Peyer's patch (tissue), 4 donors: ENCODE results near the gene PGAP6. TPM values are rescaled to one million over a fixed set of nuclear protein-coding genes. Genes with fewer than 3 reads are reported as not detected.

ENCODE experiments used
- DNase-seq, 3 donors: peaks; one replicate each; pipeline ENCODE4 v3.0.0-alpha.2; 2017 to 2019
- H3K27ac ChIP-seq, 4 donors: fragments of 200-600 bp; sonication (generic); one replicate each; pipeline ENCODE4 v1.5.1; 2016 to 2019
- H3K27me3 ChIP-seq, 2 donors: fragments of 200-600 bp; sonication (generic); one replicate each; pipeline ENCODE4 v1.5.1; 2019
- H3K36me3 ChIP-seq, 3 donors: fragments of 200-600 bp; sonication (generic); one replicate each; pipeline ENCODE4 v1.5.1; 2016 to 2019
- H3K4me1 ChIP-seq, 4 donors: fragments of 200-600 bp; sonication (generic); one replicate each; pipeline ENCODE4 v1.5.1; 2016 to 2019
- H3K4me3 ChIP-seq, 4 donors: fragments of 200-600 bp; sonication (generic); 1 replicate in 3 of 4; 2 replicates in 1 of 4; pipeline ENCODE4 v1.5.1; 2016 to 2019; ENCODE audit warnings: mild to moderate bottlenecking in 1 of 4
- H3K9me3 ChIP-seq, 4 donors: fragments of 200-600 bp; sonication (generic); one replicate each; pipeline ENCODE4 v1.5.1; 2016 to 2019; ENCODE audit warnings: mild to moderate bottlenecking in 1 of 4
- POLR2A ChIP-seq, 2 donors: fragments of 450-650 bp; IDR thresholded peaks; one replicate each; pipeline ENCODE4 v1.5.1; 2017; ENCODE audit warnings: antibody characterized with exemption in 2 of 2, mild to moderate bottlenecking in 2 of 2, moderate library complexity in 2 of 2
- total RNA-seq, 4 donors: library from RNA; depleted of rRNA; stranded (reverse); fragments of >200 nt; gene quantifications; one replicate each; pipeline ENCODE4 v1.1.0, GENCODE V29; 2016
- TF ChIP-seq, protein P1 (sequence below), 6 experiments: fragments of 450-650 bp in 4 of 6; fragments of 200-600 bp in 2 of 6; sonication (generic) in 1 of 6; IDR thresholded peaks; one replicate each; pipeline ENCODE4 v1.5.1; 2017 to 2019; ENCODE audit warnings: antibody characterized with exemption in 6 of 6, mild to moderate bottlenecking in 3 of 6, moderate library complexity in 1 of 6

The PGAP6 gene
- total RNA-seq, 4 donors from 2014 or later = 130 to 211 (median 166) TPM

DNA sequence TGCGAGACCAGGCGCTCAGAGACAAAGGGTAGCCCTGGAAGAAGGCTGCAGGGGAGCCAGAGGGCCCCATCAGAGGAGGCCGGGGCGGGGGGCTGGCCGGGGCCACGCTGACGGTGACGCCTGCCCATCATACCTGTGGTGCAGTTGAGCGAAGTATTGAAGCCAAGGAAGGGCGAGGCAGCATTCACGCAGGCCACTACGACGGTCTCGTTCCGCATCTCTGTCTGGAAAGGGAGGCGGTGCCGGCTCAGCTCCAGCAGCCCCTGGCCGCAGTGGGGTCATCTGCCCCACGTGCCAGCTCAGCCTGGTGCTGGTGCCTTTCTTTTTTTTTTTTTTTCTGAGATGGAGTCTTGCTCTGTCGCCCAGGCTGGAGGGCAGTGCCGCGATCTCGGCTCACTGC lies 6.6 kb downstream of the PGAP6 start:
- Histone ChIP-seq H3K9me3 (no peaks in the 10 kb centered on the region), H3K27me3 (no peaks in the 10 kb centered on the region), H3K27ac (no peak overlapping the region), H3K4me1 (peaks cover 0 to 25% (median 10%) of the 10 kb centered on the region in 4 donors), H3K36me3 (peaks cover 0 to 59% (median 0%) of the 10 kb centered on the region in 3 donors), H3K4me3 (no peak overlapping the region)
- TF ChIP-seq, protein P1, sequence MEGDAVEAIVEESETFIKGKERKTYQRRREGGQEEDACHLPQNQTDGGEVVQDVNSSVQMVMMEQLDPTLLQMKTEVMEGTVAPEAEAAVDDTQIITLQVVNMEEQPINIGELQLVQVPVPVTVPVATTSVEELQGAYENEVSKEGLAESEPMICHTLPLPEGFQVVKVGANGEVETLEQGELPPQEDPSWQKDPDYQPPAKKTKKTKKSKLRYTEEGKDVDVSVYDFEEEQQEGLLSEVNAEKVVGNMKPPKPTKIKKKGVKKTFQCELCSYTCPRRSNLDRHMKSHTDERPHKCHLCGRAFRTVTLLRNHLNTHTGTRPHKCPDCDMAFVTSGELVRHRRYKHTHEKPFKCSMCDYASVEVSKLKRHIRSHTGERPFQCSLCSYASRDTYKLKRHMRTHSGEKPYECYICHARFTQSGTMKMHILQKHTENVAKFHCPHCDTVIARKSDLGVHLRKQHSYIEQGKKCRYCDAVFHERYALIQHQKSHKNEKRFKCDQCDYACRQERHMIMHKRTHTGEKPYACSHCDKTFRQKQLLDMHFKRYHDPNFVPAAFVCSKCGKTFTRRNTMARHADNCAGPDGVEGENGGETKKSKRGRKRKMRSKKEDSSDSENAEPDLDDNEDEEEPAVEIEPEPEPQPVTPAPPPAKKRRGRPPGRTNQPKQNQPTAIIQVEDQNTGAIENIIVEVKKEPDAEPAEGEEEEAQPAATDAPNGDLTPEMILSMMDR (IDR thresholded peaks at IDR 0.05) = no peak
- no peak for TF ChIP-seq POLR2A (IDR thresholded peaks at IDR 0.05)
- no peak for DNase-seq

DNA sequence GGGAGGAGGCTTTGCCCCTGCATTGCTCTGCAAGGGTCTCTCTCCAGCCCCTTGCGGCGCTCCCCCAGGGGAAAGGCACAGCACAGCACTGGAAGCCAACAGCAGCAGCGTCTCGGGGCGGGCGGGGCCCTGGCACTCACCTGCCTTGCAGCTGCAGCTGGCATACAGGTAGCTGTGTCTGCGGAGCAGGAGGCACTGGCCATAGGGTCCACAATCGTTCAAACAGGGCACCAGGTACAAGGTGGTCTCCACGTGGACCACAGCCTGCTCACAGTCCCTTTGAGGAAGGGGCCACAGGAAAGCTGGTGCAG lies 7.2 kb downstream of the PGAP6 start:
- no peak overlapping the region for H3K4me3 ChIP-seq
- no peaks in the 10 kb centered on the region for H3K9me3 ChIP-seq
- H3K27me3 ChIP-seq = no peaks in the 10 kb centered on the region
- no peak for TF ChIP-seq POLR2A (IDR thresholded peaks at IDR 0.05)
- TF ChIP-seq, protein P1 (IDR thresholded peaks at IDR 0.05) = no peak
- H3K4me1 ChIP-seq = peaks cover 0 to 25% (median 13%) of the 10 kb centered on the region in 4 donors
- H3K27ac ChIP-seq = no peak overlapping the region
- H3K36me3 ChIP-seq = peaks cover 0 to 59% (median 0%) of the 10 kb centered on the region in 3 donors
- no peak for DNase-seq

DNA sequence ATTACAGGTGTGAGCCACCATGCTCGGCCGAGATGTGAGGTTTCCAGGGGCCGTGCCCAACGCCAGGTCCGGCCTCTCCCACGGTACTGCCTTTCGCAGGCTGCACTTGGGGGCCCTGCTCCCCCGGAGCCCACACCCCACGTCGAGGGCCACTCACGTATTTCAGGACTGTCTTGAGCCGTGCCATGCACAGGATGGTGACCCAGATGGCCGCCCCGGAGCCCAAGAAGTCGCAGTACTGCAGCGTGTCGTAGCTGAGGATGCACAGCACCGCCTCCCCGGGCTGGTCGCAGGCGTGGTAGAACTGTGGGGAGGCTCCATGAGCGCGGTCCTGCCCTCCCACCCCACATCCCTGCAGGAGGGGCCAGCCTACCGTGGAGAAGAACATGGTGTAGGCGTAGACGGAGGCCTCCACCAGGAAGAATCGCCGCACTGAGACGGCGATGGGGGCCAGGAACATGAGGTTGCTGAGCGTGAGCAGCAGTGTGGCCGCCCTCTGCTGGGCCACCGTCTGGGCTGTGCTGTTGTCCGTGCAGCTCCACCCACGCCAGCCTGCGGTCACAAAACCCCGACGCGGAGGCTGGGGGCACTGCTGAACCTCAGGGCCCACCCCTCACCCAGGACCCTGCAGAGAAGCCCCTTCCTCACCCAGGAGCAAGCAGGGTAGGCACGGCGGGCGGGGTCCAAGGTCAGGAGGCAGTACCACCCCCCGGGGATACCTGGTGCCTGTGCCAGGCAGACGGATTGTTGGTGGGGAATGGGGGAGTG lies 7.7 kb downstream of the PGAP6 start:
- H3K27me3 ChIP-seq = no peaks in the 10 kb centered on the region
- TF ChIP-seq POLR2A (IDR thresholded peaks at IDR 0.05) = no peak
- TF ChIP-seq, protein P1 (IDR thresholded peaks at IDR 0.05) = no peak
- no peak overlapping the region for H3K4me3 ChIP-seq
- H3K4me1 ChIP-seq = peaks cover 0 to 22% (median 13%) of the 10 kb centered on the region in 4 donors
- peaks cover 0 to 61% (median 0%) of the 10 kb centered on the region in 3 donors for H3K36me3 ChIP-seq
- H3K9me3 ChIP-seq = no peaks in the 10 kb centered on the region
- H3K27ac ChIP-seq = no peak overlapping the region
- peak in 1 of 3 donors; percentile 42 for DNase-seq

DNA sequence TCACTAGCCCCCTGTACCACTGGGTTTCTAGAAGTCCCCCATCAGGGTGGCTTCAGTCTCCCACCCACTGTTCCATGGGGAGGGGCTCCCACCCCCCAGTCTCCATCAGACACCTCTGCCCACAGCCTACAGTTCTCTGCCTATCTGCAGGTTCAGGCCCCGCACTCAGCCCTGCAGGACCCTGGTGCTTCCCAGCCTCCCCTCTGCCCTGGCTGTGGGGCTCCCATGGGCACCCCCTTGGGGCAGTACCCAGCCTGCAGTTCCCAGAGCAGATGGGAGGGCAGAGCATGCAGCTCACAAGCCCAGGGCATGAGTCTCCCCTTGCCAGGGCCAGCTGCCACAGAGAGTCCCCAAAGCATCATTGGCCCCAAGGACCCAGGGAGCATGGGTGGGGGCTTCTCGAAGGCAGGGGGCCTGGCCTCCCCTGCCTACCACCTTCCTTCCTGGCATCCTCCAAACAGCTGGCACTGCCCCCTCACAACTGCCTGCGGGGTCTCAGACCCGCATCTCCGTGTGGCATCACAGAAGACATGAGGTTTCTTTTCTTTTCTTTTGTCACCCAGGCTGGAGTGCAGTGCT lies 8.7 kb downstream of the PGAP6 start:
- Histone ChIP-seq H3K4me3 (no peak overlapping the region), H3K27me3 (no peaks in the 10 kb centered on the region), H3K27ac (no peak overlapping the region), H3K36me3 (peaks cover 0 to 70% (median 0%) of the 10 kb centered on the region in 3 donors), H3K9me3 (no peaks in the 10 kb centered on the region), H3K4me1 (peaks cover 0 to 17% (median 13%) of the 10 kb centered on the region in 4 donors)
- TF ChIP-seq, protein P1 (IDR thresholded peaks at IDR 0.05) = no peak
- no peak for TF ChIP-seq POLR2A (IDR thresholded peaks at IDR 0.05)
- DNase-seq = peak in 1 of 3 donors; percentile 38

DNA sequence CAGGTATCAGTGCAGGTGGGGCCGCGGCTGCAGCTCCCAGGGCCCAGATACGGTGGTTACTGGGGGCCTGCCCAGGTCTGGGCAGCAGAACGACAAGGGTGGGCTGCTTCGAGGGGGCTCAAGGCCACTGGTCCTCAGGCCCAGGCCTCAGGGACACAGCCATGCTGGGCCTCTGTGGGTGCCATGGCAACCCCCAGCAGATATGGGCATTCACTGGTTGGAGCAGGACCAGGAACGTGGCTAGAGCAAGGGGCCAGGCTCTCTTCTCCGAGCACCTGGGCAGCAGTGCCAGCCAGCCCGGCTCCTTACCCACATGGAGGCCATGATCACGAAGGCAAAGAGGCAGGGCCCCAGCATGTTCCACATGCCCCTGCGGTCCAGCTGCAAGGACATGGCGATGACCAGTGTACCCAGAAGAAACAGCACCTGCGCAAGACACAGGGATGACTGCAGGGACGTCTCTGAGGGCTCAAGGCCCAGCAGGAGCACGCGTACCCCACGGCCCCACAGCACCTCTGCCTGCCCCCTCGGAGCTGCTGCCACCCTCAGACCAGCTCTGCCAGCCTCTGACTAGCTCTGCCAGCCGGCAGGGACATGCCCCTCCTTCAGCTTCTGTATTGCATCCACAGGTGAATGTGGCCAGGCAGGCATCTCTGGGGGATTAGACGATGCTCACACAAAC lies 9.3 kb downstream of the PGAP6 start:
- Histone ChIP-seq H3K36me3 (peaks cover 0 to 76% (median 0%) of the 10 kb centered on the region in 3 donors), H3K4me3 (no peak overlapping the region), H3K9me3 (no peaks in the 10 kb centered on the region), H3K27me3 (no peaks in the 10 kb centered on the region), H3K4me1 (peaks cover 0 to 17% (median 13%) of the 10 kb centered on the region in 4 donors), H3K27ac (no peak overlapping the region)
- TF ChIP-seq, protein P1 (IDR thresholded peaks at IDR 0.05) = no peak
- TF ChIP-seq POLR2A (IDR thresholded peaks at IDR 0.05) = no peak
- DNase-seq = peak in 1 of 3 donors; percentile 44
